Panc1 (cell line): ENCODE results near the gene TMEM271. TPM values are rescaled to one million over a fixed set of nuclear protein-coding genes. Genes with fewer than 3 reads are reported as not detected.

Experiments
- ATAC-seq: fragments of 200-7000 bp; cut with Tn5 transposase; 2 replicates; pipeline ENCODE4 v1.9.1; 2020; ENCODE audit warnings: mild to moderate bottlenecking, moderate library complexity
- BruUV-seq: library from RNA; stranded (reverse); fragments of 400-500 nt; replicated peaks from 2 replicates; lab custom pipeline; 2021; lab: Mats Ljungman, UMichigan
- CTCF ChIA-PET: fragments of 300-600 bp; sonication (Branson Sonifier 250); formaldehyde crosslinking; loops from one replicate; lab custom pipeline; 2022; ENCODE audit warnings: antibody characterized with exemption; lab: Charles Lee
- POLR2A ChIA-PET: fragments of 300-600 bp; sonication (Branson Sonifier 250); formaldehyde crosslinking; loops from one replicate; lab custom pipeline; 2022; ENCODE audit warnings: antibody characterized with exemption; lab: Charles Lee
- DNase-seq: peaks from one replicate; pipeline ENCODE4 v3.0.0-alpha.2; 2010; ENCODE audit warnings: low read depth, low spot score
- H3K27ac ChIP-seq: 2 replicates; pipeline ENCODE4 v1.5.1; 2011; ENCODE audit warnings: mild to moderate bottlenecking, low read length, inconsistent platforms
- H3K27me3 ChIP-seq: fragments of 200-500 bp; sonication (Bioruptor generic); 2 replicates; pipeline ENCODE4 v1.6.0; 2014; ENCODE audit warnings: low read length, inconsistent platforms; ENCODE audit not compliant: control insufficient read depth, insufficient read depth
- H3K36me3 ChIP-seq: fragments of 200-500 bp; sonication (Bioruptor generic); 2 replicates; pipeline ENCODE4 v1.5.1; 2014; ENCODE audit warnings: inconsistent platforms, mild to moderate bottlenecking, low read length, moderate library complexity; ENCODE audit not compliant: control insufficient read depth, insufficient read depth
- H3K4me1 ChIP-seq: 2 replicates; pipeline ENCODE4 v1.5.1; 2011; ENCODE audit warnings: inconsistent platforms, mild to moderate bottlenecking, low read length, moderate library complexity; ENCODE audit not compliant: control insufficient read depth, insufficient read depth
- H3K4me3 ChIP-seq, 2 experiments: 2 replicates each; pipeline ENCODE4 v1.5.1; 2011 to 2012; ENCODE audit warnings: low read depth in 2 of 2, low read length in 2 of 2, mild to moderate bottlenecking in 2 of 2, inconsistent platforms in 1 of 2, moderate library complexity in 1 of 2
- H3K9me3 ChIP-seq: fragments of 200-500 bp; sonication (Bioruptor generic); 2 replicates; pipeline ENCODE4 v1.5.1; 2014; ENCODE audit warnings: low read depth, mild to moderate bottlenecking, inconsistent platforms, low read length, moderate library complexity; ENCODE audit not compliant: control insufficient read depth, insufficient read depth
- POLR2AphosphoS5 ChIP-seq: IDR thresholded peaks from 2 replicates; pipeline ENCODE4 v1.6.1; 2012; ENCODE audit warnings: mild to moderate bottlenecking, low read depth, low read length, moderate library complexity
- SIN3A ChIP-seq: IDR thresholded peaks from 2 replicates; pipeline ENCODE4 v1.6.1; 2012; ENCODE audit warnings: low read depth, mild to moderate bottlenecking, low read length, moderate library complexity, borderline replicate concordance; ENCODE audit not compliant: insufficient read depth
- TCF7L2 ChIP-seq: IDR thresholded peaks from 2 replicates; pipeline ENCODE4 v1.6.1; 2011; ENCODE audit warnings: mild to moderate bottlenecking, low read depth, low read length, inconsistent platforms
- in situ Hi-C: cut with HindIII; loops from 2 replicates; pipeline ENCODE4 v1.10.0; 2016; ENCODE audit warnings: low sequenced_read_pairs, low pct_unique_long_range_greater_than_20kb
- intact Hi-C: fragments of 100-400 bp; cut with micrococcal nuclease; formaldehyde crosslinking; loops from one replicate; pipeline ENCODE4 v1.10.0; 2022; ENCODE audit not compliant: unreplicated experiment
- total RNA-seq: library from RNA; stranded (reverse); gene quantifications from one replicate; pipeline ENCODE4 v1.2.1, GENCODE V29; 2021; ENCODE audit not compliant: unreplicated experiment
- TF ChIP-seq, protein P1 (sequence below): fragments of 450-650 bp; IDR thresholded peaks from 2 replicates; pipeline ENCODE4 v1.5.1; 2017; ENCODE audit warnings: mild to moderate bottlenecking
- TF ChIP-seq, protein P2 (sequence below), 2 experiments: IDR thresholded peaks; 2 replicates each; pipeline ENCODE4 v1.6.1; 2011 to 2012; ENCODE audit warnings: low read depth in 2 of 2, control low read depth in 1 of 2, low read length in 1 of 2, mild to moderate bottlenecking in 1 of 2, moderate library complexity in 1 of 2; ENCODE audit not compliant: insufficient read depth in 1 of 2

TMEM271 gene
- total RNA-seq, 1 experiment from 2014 or later, result not detected

DNA sequence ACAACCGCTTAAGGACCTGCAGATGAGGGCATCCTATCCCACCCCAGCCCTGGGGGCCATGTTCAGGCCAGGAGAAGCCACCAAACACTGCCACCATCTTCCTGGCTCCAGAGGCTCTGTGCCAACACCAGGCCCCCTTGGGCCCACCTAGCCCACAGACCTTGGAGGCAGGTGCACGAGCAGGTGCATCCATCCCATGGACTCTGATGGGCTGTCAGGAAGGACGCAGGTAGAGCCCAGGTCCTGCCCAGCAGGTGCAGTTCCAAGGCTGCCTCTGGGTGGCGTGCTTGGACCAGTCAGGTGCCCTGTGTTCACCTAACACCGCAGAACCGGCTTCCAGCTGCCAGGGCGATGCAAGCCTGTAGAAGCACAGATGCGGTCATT lies 26.5 kb upstream of the TMEM271 start:
- TF ChIP-seq, protein P1, sequence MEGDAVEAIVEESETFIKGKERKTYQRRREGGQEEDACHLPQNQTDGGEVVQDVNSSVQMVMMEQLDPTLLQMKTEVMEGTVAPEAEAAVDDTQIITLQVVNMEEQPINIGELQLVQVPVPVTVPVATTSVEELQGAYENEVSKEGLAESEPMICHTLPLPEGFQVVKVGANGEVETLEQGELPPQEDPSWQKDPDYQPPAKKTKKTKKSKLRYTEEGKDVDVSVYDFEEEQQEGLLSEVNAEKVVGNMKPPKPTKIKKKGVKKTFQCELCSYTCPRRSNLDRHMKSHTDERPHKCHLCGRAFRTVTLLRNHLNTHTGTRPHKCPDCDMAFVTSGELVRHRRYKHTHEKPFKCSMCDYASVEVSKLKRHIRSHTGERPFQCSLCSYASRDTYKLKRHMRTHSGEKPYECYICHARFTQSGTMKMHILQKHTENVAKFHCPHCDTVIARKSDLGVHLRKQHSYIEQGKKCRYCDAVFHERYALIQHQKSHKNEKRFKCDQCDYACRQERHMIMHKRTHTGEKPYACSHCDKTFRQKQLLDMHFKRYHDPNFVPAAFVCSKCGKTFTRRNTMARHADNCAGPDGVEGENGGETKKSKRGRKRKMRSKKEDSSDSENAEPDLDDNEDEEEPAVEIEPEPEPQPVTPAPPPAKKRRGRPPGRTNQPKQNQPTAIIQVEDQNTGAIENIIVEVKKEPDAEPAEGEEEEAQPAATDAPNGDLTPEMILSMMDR, result peak; percentile 87
- TF ChIP-seq POLR2AphosphoS5 (no peak), TCF7L2 (no peak)
- TF ChIP-seq, protein P2, sequence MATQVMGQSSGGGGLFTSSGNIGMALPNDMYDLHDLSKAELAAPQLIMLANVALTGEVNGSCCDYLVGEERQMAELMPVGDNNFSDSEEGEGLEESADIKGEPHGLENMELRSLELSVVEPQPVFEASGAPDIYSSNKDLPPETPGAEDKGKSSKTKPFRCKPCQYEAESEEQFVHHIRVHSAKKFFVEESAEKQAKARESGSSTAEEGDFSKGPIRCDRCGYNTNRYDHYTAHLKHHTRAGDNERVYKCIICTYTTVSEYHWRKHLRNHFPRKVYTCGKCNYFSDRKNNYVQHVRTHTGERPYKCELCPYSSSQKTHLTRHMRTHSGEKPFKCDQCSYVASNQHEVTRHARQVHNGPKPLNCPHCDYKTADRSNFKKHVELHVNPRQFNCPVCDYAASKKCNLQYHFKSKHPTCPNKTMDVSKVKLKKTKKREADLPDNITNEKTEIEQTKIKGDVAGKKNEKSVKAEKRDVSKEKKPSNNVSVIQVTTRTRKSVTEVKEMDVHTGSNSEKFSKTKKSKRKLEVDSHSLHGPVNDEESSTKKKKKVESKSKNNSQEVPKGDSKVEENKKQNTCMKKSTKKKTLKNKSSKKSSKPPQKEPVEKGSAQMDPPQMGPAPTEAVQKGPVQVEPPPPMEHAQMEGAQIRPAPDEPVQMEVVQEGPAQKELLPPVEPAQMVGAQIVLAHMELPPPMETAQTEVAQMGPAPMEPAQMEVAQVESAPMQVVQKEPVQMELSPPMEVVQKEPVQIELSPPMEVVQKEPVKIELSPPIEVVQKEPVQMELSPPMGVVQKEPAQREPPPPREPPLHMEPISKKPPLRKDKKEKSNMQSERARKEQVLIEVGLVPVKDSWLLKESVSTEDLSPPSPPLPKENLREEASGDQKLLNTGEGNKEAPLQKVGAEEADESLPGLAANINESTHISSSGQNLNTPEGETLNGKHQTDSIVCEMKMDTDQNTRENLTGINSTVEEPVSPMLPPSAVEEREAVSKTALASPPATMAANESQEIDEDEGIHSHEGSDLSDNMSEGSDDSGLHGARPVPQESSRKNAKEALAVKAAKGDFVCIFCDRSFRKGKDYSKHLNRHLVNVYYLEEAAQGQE (IDR thresholded peaks at IDR 0.05; ENCODE audit: insufficient read depth in 1 of 2, low read depth in 2 of 2, low read length in 1 of 2), result 0 out of 4 replicates have a peak, but pooled peaks of 1 of the 2 experiments have one; percentile 40
- DNase-seq (peak; percentile 35), ATAC-seq (peak; percentile 98)
- intact Hi-C loops (no loop called here), in situ Hi-C loops (no loop called here)
- no peak overlapping the region for H3K27ac ChIP-seq
- no peaks in the 10 kb centered on the region for H3K36me3 ChIP-seq
- H3K9me3 ChIP-seq, result no peaks in the 10 kb centered on the region
- H3K4me1 ChIP-seq, result no peaks in the 10 kb centered on the region
- ChIA-PET POLR2A (interaction anchor here (0.6 kb wide), 1 partner anchor 164 kb away, joined by 10 read pairs; no protein-coding TSS in a partner anchor), CTCF (interaction anchor here (0.6 to 0.8 kb wide), 2 partner anchors 24 to 72 kb away, joined by 3 to 4 read pairs; partner anchors contain the start of genes ATP5ME and MYL5)
- no peaks in the 10 kb centered on the region for H3K27me3 ChIP-seq
- BruUV-seq, result no TSS peak
- H3K4me3 ChIP-seq, result no peak overlapping the region

DNA sequence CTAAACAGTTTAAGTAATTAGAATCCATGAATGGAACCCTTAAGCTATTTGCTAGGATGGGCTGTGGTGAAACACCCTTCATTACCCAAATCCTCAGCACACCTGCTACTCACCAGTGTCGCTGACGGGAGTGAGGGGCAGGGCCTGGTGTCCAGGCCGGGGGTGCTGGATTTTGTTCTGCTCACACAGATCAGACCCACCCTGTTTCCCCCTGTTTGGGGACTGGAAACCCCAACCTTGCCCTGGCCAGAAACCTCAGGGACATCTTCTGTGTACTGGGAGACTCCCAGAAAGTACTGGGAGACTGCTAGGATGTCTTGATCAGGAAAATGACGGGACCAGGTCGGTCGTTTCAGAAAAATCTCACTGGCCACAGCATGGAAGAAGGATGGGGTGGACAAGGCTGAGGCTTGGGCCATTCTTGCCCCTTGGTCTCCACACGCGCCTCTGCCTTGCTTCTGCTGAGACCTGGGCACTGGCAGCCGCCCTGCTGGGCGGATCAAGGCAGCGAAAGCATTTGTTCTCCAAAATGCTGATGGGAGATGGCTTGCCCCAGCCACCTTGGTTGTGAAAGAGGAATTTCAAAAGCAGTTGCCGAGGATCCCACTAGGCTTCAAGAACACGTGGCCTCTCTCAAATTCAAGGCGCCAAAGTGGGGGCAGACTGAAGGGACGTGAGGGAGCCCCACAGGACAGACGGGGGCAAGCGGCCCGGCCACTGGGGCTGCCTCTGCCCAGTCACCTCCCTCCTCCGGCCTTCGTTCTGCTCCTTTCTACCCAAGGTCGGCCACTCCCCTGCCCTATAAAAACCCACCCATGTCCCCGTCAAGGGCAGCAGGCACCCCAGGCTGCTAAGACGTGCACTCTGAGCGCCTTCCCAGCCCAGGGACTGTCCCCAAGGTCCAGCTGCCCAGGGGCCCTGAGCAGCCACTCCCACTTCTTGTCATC lies 25.8 kb upstream of the TMEM271 start:
- no peak for TF ChIP-seq POLR2AphosphoS5
- TF ChIP-seq, protein P2 (IDR thresholded peaks at IDR 0.05; ENCODE audit: insufficient read depth in 1 of 2, low read depth in 2 of 2, low read length in 1 of 2), result no peak
- no peak for TF ChIP-seq TCF7L2
- TF ChIP-seq SIN3A, result no peak
- TF ChIP-seq, protein P1, result no peak
- intact Hi-C loops (no loop called here), in situ Hi-C loops (no loop called here)
- Histone ChIP-seq H3K27me3 (no peaks in the 10 kb centered on the region), H3K4me1 (no peaks in the 10 kb centered on the region), H3K36me3 (no peaks in the 10 kb centered on the region), H3K4me3 (no peak overlapping the region), H3K27ac (no peak overlapping the region), H3K9me3 (no peaks in the 10 kb centered on the region)
- ChIA-PET POLR2A (no interaction called here), CTCF (no interaction called here)
- BruUV-seq, result no TSS peak
- no peak for ATAC-seq
- DNase-seq, result no peak
